ENCODE measurements around the gene SLC44A1. TPM values are rescaled to one million over a fixed set of nuclear protein-coding genes. Genes with fewer than 3 reads are reported as not detected.

The SLC44A1 gene
- total RNA-seq, 3 donors from 2014 or later = 85.1 to 183 (median 121) TPM

- DNase-seq (no peak), ATAC-seq (no peak)
- no peaks in the 10 kb centered on the region for H3K4me1 ChIP-seq (ENCODE audit: low read depth)
- H3K9me3 ChIP-seq = no peaks in the 10 kb centered on the region
- no peak overlapping the region for H3K4me3 ChIP-seq
- TF ChIP-seq, protein P1, sequence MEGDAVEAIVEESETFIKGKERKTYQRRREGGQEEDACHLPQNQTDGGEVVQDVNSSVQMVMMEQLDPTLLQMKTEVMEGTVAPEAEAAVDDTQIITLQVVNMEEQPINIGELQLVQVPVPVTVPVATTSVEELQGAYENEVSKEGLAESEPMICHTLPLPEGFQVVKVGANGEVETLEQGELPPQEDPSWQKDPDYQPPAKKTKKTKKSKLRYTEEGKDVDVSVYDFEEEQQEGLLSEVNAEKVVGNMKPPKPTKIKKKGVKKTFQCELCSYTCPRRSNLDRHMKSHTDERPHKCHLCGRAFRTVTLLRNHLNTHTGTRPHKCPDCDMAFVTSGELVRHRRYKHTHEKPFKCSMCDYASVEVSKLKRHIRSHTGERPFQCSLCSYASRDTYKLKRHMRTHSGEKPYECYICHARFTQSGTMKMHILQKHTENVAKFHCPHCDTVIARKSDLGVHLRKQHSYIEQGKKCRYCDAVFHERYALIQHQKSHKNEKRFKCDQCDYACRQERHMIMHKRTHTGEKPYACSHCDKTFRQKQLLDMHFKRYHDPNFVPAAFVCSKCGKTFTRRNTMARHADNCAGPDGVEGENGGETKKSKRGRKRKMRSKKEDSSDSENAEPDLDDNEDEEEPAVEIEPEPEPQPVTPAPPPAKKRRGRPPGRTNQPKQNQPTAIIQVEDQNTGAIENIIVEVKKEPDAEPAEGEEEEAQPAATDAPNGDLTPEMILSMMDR (IDR thresholded peaks at IDR 0.05) = no peak
- H3K36me3 ChIP-seq (ENCODE audit: low read depth) = no peaks in the 10 kb centered on the region
- intact Hi-C loops (cut with DNase I, micrococcal nuclease) = no loop called here
These were observed 29.3 kb downstream of the SLC44A1 start for GRCh38 chr9:105273731-105274130.

GRCh38 chr9:105275111-105275510 is 30.7 kb downstream of the SLC44A1 start:
- no peak overlapping the region for H3K4me3 ChIP-seq
- DNase-seq (no peak), ATAC-seq (no peak)
- TF ChIP-seq, protein P1 (IDR thresholded peaks at IDR 0.05) = no peak
- no peaks in the 10 kb centered on the region for H3K9me3 ChIP-seq
- intact Hi-C loops (cut with DNase I, micrococcal nuclease) = no loop called here
- no peaks in the 10 kb centered on the region for H3K4me1 ChIP-seq (ENCODE audit: low read depth)
- H3K36me3 ChIP-seq (ENCODE audit: low read depth) = no peaks in the 10 kb centered on the region

DNA sequence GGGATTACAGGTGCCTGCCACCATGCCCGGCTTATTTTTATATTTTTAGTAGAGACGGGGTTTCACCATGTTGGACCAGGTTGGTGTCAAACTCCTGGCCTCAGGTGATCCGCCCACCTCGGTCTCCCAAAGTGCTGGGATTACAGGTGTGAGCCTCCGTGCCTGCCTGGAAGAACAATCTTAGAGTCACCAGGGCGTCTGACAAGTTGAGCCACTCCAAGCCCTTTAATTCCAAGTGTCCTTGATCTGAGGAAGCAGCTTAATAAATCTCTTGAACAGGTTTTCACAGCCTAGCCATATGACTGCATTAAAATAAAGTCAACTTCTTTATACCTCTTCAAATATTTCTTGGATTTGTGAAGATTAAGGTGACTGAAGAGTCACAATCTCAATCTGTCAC is 31.5 kb downstream of the SLC44A1 start:
- DNase-seq (no peak), ATAC-seq (no peak)
- intact Hi-C loops (cut with DNase I, micrococcal nuclease) = no loop called here
- H3K36me3 ChIP-seq (ENCODE audit: low read depth) = no peaks in the 10 kb centered on the region
- H3K4me1 ChIP-seq (ENCODE audit: low read depth) = no peaks in the 10 kb centered on the region
- no peak overlapping the region for H3K4me3 ChIP-seq
- no peaks in the 10 kb centered on the region for H3K9me3 ChIP-seq
- TF ChIP-seq, protein P1 (IDR thresholded peaks at IDR 0.05) = no peak

- TF ChIP-seq, protein P1 (IDR thresholded peaks at IDR 0.05) = no peak
- ATAC-seq = no peak
- Histone ChIP-seq H3K9me3 (no peaks in the 10 kb centered on the region), H3K4me3 (no peak overlapping the region), H3K36me3 (ENCODE audit: low read depth) (no peaks in the 10 kb centered on the region), H3K4me1 (ENCODE audit: low read depth) (peaks cover 13% of the 10 kb centered on the region)
- no peak for DNase-seq
- intact Hi-C loops (cut with DNase I, micrococcal nuclease) = no loop called here
These were observed 34.3 kb downstream of the SLC44A1 start for GRCh38 chr9:105278751-105279150.

GRCh38 chr9:105280691-105281090 is 36.2 kb downstream of the SLC44A1 start:
- Histone ChIP-seq H3K36me3 (ENCODE audit: low read depth) (no peaks in the 10 kb centered on the region), H3K4me1 (ENCODE audit: low read depth) (peaks cover 17% of the 10 kb centered on the region), H3K4me3 (no peak overlapping the region), H3K9me3 (no peaks in the 10 kb centered on the region)
- TF ChIP-seq, protein P1 (IDR thresholded peaks at IDR 0.05) = no peak
- intact Hi-C loops (cut with DNase I, micrococcal nuclease) = no loop called here
- ATAC-seq (peak; percentile 32), DNase-seq (no peak)

DNA sequence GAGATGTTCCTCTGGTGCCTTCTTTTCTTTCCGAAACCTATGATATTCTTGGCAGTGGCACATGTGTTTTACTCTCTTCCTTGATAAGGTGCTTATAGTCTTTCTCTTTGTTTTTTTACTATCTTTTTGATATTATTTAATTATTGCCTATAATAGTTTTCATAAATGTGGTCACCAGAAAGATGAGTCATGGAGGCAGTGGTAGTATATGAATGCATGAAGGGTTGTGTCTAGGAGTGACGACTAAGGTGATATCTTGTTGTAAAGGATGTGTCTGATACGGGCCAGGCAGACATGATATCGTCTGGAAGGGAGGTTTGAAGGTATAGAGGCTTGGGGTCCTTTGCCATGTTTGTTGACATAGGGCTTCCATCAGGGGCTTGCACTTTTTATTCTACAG is 36.8 kb downstream of the SLC44A1 start:
- ATAC-seq = no peak
- Histone ChIP-seq H3K36me3 (ENCODE audit: low read depth) (no peaks in the 10 kb centered on the region), H3K4me3 (no peak overlapping the region), H3K9me3 (no peaks in the 10 kb centered on the region), H3K4me1 (ENCODE audit: low read depth) (peaks cover 20% of the 10 kb centered on the region)
- intact Hi-C loops (cut with DNase I, micrococcal nuclease) = no loop called here
- DNase-seq = no peak
- TF ChIP-seq, protein P1 (IDR thresholded peaks at IDR 0.05) = no peak
